Right atrium auricular region (tissue), 2 donors: Measurements from ENCODE around the gene GMFB. TPM values are rescaled to one million over a fixed set of nuclear protein-coding genes. Genes with fewer than 3 reads are reported as not detected.

Experiments used
- DNase-seq: peaks from one replicate; pipeline ENCODE4 v3.0.0-alpha.2; 2019; ENCODE audit warnings: low spot score
- H3K27ac ChIP-seq, 2 donors: fragments of 200-600 bp; sonication (generic); 1 replicate in 1 of 2; 2 replicates in 1 of 2; pipeline ENCODE4 v1.5.1; 2016 to 2019
- H3K27me3 ChIP-seq, 2 donors: fragments of 200-600 bp; sonication (generic); one replicate each; pipeline versions ENCODE4 v1.5.1 to v1.6.0; 2017 to 2019
- H3K36me3 ChIP-seq: fragments of 200-600 bp; sonication (generic); one replicate; pipeline ENCODE4 v1.5.1; 2016
- H3K4me1 ChIP-seq, 2 donors: fragments of 200-600 bp; sonication (generic); one replicate each; pipeline versions ENCODE4 v1.5.1 to v1.6.0; 2017 to 2019
- H3K4me3 ChIP-seq, 2 donors: fragments of 200-600 bp; sonication (generic); 1 replicate in 1 of 2; 2 replicates in 1 of 2; pipeline ENCODE4 v1.5.1; 2017 to 2019; ENCODE audit warnings: mild to moderate bottlenecking in 1 of 2, moderate library complexity in 1 of 2
- H3K9me3 ChIP-seq, 2 donors: fragments of 200-600 bp; sonication (generic); one replicate each; pipeline ENCODE4 v1.5.1; 2019
- CTCF ChIP-seq, 2 donors: fragments of 200-600 bp; sonication (generic); IDR thresholded peaks; one replicate each; pipeline ENCODE4 v1.5.1; 2019; ENCODE audit warnings: antibody characterized with exemption in 2 of 2
- total RNA-seq, 2 donors: library from RNA; depleted of rRNA; stranded (reverse); fragments of >200 nt; gene quantifications; one replicate each; pipeline ENCODE4 v1.1.0, GENCODE V29; 2016

The GMFB gene
- total RNA-seq, 2 donors from 2014 or later, result 28.0 to 29.4 TPM

GRCh38 chr14:54501480-54501879 lies 12.7 kb upstream of the GMFB start:
- no peak for TF ChIP-seq CTCF (IDR thresholded peaks at IDR 0.05)
- Histone ChIP-seq H3K36me3 (no peaks in the 10 kb centered on the region), H3K9me3 (no peaks in the 10 kb centered on the region), H3K4me3 (no peak overlapping the region), H3K27me3 (no peaks in the 10 kb centered on the region), H3K27ac (no peak overlapping the region), H3K4me1 (no peaks in the 10 kb centered on the region)
- DNase-seq, result no peak

- H3K27me3 ChIP-seq, result no peaks in the 10 kb centered on the region
- no peaks in the 10 kb centered on the region for H3K4me1 ChIP-seq
- H3K27ac ChIP-seq, result no peak overlapping the region
- no peak for DNase-seq
- H3K36me3 ChIP-seq, result no peaks in the 10 kb centered on the region
- no peak overlapping the region for H3K4me3 ChIP-seq
- no peak for TF ChIP-seq CTCF (IDR thresholded peaks at IDR 0.05)
- H3K9me3 ChIP-seq, result no peaks in the 10 kb centered on the region
Measured at GRCh38 chr14:54500744-54501143, 12.0 kb upstream of the GMFB start.

GRCh38 chr14:54498579-54498978 lies 9.8 kb upstream of the GMFB start:
- Histone ChIP-seq H3K27ac (peak overlapping the region in 1 of 2 donors; percentile 33), H3K36me3 (no peaks in the 10 kb centered on the region), H3K9me3 (no peaks in the 10 kb centered on the region), H3K4me1 (no peaks in the 10 kb centered on the region), H3K4me3 (no peak overlapping the region), H3K27me3 (no peaks in the 10 kb centered on the region)
- no peak for DNase-seq
- TF ChIP-seq CTCF (IDR thresholded peaks at IDR 0.05), result no peak

GRCh38 chr14:54498095-54498531 lies 9.3 kb upstream of the GMFB start:
- Histone ChIP-seq H3K27ac (peak overlapping the region in 1 of 2 donors; percentile 33), H3K9me3 (no peaks in the 10 kb centered on the region), H3K36me3 (no peaks in the 10 kb centered on the region), H3K4me1 (no peaks in the 10 kb centered on the region), H3K27me3 (no peaks in the 10 kb centered on the region), H3K4me3 (no peak overlapping the region)
- no peak for TF ChIP-seq CTCF (IDR thresholded peaks at IDR 0.05)
- no peak for DNase-seq

GRCh38 chr14:54497224-54497623 lies 8.4 kb upstream of the GMFB start:
- Histone ChIP-seq H3K4me3 (no peak overlapping the region), H3K4me1 (no peaks in the 10 kb centered on the region), H3K36me3 (no peaks in the 10 kb centered on the region), H3K27ac (peak overlapping the region in 1 of 2 donors; percentile 33), H3K9me3 (no peaks in the 10 kb centered on the region), H3K27me3 (no peaks in the 10 kb centered on the region)
- TF ChIP-seq CTCF (IDR thresholded peaks at IDR 0.05), result no peak
- DNase-seq, result no peak

- no peak for TF ChIP-seq CTCF (IDR thresholded peaks at IDR 0.05)
- H3K4me1 ChIP-seq, result peaks cover 0 to 8% of the 10 kb centered on the region in 2 donors
- no peaks in the 10 kb centered on the region for H3K36me3 ChIP-seq
Measured at GRCh38 chr14:54493293-54493692, 4.5 kb upstream of the GMFB start.

More at GRCh38 chr14:54493293-54493692, 4.5 kb upstream of the GMFB start:
- no peaks in the 10 kb centered on the region for H3K9me3 ChIP-seq
- H3K4me3 ChIP-seq, result no peak overlapping the region
- no peaks in the 10 kb centered on the region for H3K27me3 ChIP-seq
- no peak for DNase-seq
- H3K27ac ChIP-seq, result no peak overlapping the region
